ENCODE results near the gene HAPLN1. TPM values are rescaled to one million over a fixed set of nuclear protein-coding genes. Genes with fewer than 3 reads are reported as not detected.

The HAPLN1 gene
- total RNA-seq, 1 experiment from 2014 or later = not detected

- BruUV-seq (replicated peaks) = no TSS peak
- CTCF ChIA-PET = interaction anchor here (0.8 kb wide), 1 partner anchor 37 kb away, joined by 4 read pairs; no protein-coding TSS in a partner anchor
- no peaks in the 10 kb centered on the region for H3K4me1 Mint-ChIP-seq (ENCODE audit: insufficient read depth, unreplicated experiment)
- TF ChIP-seq CTCF (IDR thresholded peaks at IDR 0.05; ENCODE audit: unreplicated experiment) = no peak
- no peaks in the 10 kb centered on the region for H3K36me3 Mint-ChIP-seq (ENCODE audit: insufficient read depth, unreplicated experiment)
- H3K27ac Mint-ChIP-seq (ENCODE audit: low read depth, unreplicated experiment) = no peak overlapping the region
- POLR2A ChIA-PET = no interaction called here
- H3K4me3 Mint-ChIP-seq (ENCODE audit: unreplicated experiment) = no peak overlapping the region
- no peaks in the 10 kb centered on the region for H3K9me3 Mint-ChIP-seq (ENCODE audit: unreplicated experiment)
- H3K27me3 Mint-ChIP-seq (ENCODE audit: insufficient read depth, unreplicated experiment) = peaks cover 31% of the 10 kb centered on the region
- no peak for DNase-seq (ENCODE audit: unreplicated experiment)
- intact Hi-C loops (cut with micrococcal nuclease) = no loop called here
These were observed 55.0 kb downstream of the HAPLN1 start for GRCh38 chr5:83665631-83666030.

GRCh38 chr5:83662558-83662957, 58.1 kb downstream of the HAPLN1 start:
- no peak for TF ChIP-seq CTCF (IDR thresholded peaks at IDR 0.05; ENCODE audit: unreplicated experiment)
- no TSS peak for BruUV-seq (replicated peaks)
- H3K27ac Mint-ChIP-seq (ENCODE audit: low read depth, unreplicated experiment) = no peak overlapping the region

DNA sequence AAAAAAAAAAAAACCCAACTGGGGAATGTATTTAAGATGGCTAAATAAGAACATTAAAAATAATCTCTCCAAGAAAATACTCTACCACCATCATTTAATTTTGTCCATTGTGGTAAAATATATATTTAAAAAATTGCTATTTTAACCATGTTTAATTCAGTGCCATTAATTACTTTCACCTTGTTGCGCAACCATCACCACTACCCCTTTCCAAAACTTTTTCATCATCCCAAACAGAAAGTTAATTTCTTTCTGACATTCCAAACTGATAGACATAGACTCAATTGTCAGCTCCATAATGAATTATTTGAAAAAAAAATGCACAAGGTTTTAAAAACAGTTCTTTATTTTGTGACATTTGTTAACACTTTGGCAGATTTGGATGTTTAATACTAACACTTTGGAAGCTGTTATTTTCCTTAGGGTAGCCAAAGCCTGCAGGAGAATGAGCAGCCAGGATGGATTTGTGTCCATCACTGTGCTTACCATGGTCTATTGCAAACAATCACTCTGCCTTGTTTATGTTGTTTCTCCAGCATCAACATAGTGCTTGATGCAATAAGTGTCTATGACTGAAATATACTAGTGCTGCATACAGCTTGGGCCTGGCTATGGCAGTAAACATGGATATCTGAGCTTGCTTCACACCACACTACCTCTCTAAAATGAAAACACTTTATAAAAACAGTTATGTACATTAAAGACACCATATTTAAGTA, 62.7 kb downstream of the HAPLN1 start:
- no peaks in the 10 kb centered on the region for H3K9me3 Mint-ChIP-seq (ENCODE audit: unreplicated experiment)
- H3K4me3 Mint-ChIP-seq (ENCODE audit: unreplicated experiment) = no peak overlapping the region
- intact Hi-C loops (cut with micrococcal nuclease) = no loop called here
- H3K36me3 Mint-ChIP-seq (ENCODE audit: insufficient read depth, unreplicated experiment) = no peaks in the 10 kb centered on the region
- POLR2A ChIA-PET = no interaction called here
- H3K27me3 Mint-ChIP-seq (ENCODE audit: insufficient read depth, unreplicated experiment) = peaks cover 11% of the 10 kb centered on the region
- no TSS peak for BruUV-seq (replicated peaks)
- CTCF ChIA-PET = no interaction called here
- TF ChIP-seq CTCF (IDR thresholded peaks at IDR 0.05; ENCODE audit: unreplicated experiment) = no peak
- H3K27ac Mint-ChIP-seq (ENCODE audit: low read depth, unreplicated experiment) = no peak overlapping the region
- no peak for DNase-seq (ENCODE audit: unreplicated experiment)
- H3K4me1 Mint-ChIP-seq (ENCODE audit: insufficient read depth, unreplicated experiment) = no peaks in the 10 kb centered on the region

More at GRCh38 chr5:83662558-83662957, 58.1 kb downstream of the HAPLN1 start:
- Mint-ChIP-seq H3K27me3 (ENCODE audit: insufficient read depth, unreplicated experiment) (peaks cover 2% of the 10 kb centered on the region), H3K4me3 (ENCODE audit: unreplicated experiment) (no peak overlapping the region), H3K36me3 (ENCODE audit: insufficient read depth, unreplicated experiment) (no peaks in the 10 kb centered on the region), H3K9me3 (ENCODE audit: unreplicated experiment) (no peaks in the 10 kb centered on the region), H3K4me1 (ENCODE audit: insufficient read depth, unreplicated experiment) (no peaks in the 10 kb centered on the region)
- intact Hi-C loops (cut with micrococcal nuclease) = no loop called here
- POLR2A ChIA-PET = no interaction called here
- CTCF ChIA-PET = no interaction called here
- no peak for DNase-seq (ENCODE audit: unreplicated experiment)

DNA sequence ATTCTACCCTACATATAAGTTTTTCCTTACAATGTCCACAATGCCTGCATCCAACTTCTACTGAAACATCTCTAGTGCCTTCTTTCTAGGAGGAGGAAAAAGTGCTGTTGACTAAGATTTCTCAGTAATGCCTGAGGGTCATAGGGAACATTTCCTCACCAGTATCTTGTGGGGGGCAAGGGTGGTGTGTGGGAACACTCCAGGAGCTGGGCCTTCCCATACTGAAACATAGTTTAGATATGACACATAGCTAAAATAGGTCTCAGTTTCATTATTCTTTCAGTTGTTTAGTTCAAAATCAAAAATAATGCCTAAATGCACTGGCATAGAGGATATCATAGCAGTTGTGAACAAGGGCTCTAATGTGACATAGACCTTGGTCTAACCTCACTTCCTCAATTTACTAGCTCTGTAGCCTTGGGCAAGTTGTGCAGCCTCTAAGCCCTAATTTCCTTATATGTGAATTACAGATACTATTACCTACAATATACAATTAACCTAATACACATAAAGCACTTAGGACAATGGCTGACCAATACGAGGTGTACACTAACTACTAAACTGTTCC, 66.1 kb downstream of the HAPLN1 start:
- ChIA-PET CTCF (interaction anchor here (2.0 kb wide), 1 partner anchor 46 kb away, joined by 4 read pairs; no protein-coding TSS in a partner anchor), POLR2A (no interaction called here)
- TF ChIP-seq CTCF (IDR thresholded peaks at IDR 0.05; ENCODE audit: unreplicated experiment) = no peak
- BruUV-seq (replicated peaks) = no TSS peak
- Mint-ChIP-seq H3K4me1 (ENCODE audit: insufficient read depth, unreplicated experiment) (no peaks in the 10 kb centered on the region), H3K27me3 (ENCODE audit: insufficient read depth, unreplicated experiment) (peaks cover 12% of the 10 kb centered on the region), H3K9me3 (ENCODE audit: unreplicated experiment) (no peaks in the 10 kb centered on the region), H3K27ac (ENCODE audit: low read depth, unreplicated experiment) (no peak overlapping the region), H3K4me3 (ENCODE audit: unreplicated experiment) (no peak overlapping the region), H3K36me3 (ENCODE audit: insufficient read depth, unreplicated experiment) (no peaks in the 10 kb centered on the region)
- DNase-seq (ENCODE audit: unreplicated experiment) = no peak
- intact Hi-C loops (cut with micrococcal nuclease) = no loop called here

Measured in MCF 10A (cell line).